Endothelial cell of umbilical vein (primary cell): ENCODE data around the gene ATIC. TPM values are rescaled to one million over a fixed set of nuclear protein-coding genes. Genes with fewer than 3 reads are reported as not detected.

Experiments
- BruUV-seq: library from RNA; stranded (reverse); fragments of 400-500 nt; replicated peaks from 2 replicates; lab custom pipeline; 2021; lab: Mats Ljungman, UMichigan
- CTCF ChIA-PET: fragments of 300-600, 350-600 bp; sonication (Branson Sonifier 250); formaldehyde crosslinking; loops from one replicate; lab custom pipeline; 2021; ENCODE audit warnings: antibody characterized with exemption, inconsistent platforms; lab: Charles Lee
- POLR2A ChIA-PET: fragments of 300-600, 350-600 bp; sonication (Branson Sonifier 250); formaldehyde crosslinking; loops from one replicate; lab custom pipeline; 2021; ENCODE audit warnings: antibody characterized with exemption, inconsistent platforms; lab: Charles Lee
- DNase-seq: peaks from one replicate; pipeline ENCODE4 v3.0.0-alpha.2; 2011; ENCODE audit warnings: low read depth, low spot score
- FAIRE-seq: peaks from 2 replicates; lab custom pipeline; 2011; peaks lifted over from hg19 to GRCh38; lab: Jason Lieb, UNC
- H2AFZ ChIP-seq: 2 replicates; pipeline ENCODE4 v1.6.0; 2012; ENCODE audit warnings: low read depth, low read length, control low read depth, inconsistent platforms
- H3K27ac ChIP-seq: 2 replicates; pipeline ENCODE4 v1.5.1; 2011; ENCODE audit warnings: low read depth, mild to moderate bottlenecking, control low read depth, low read length, moderate library complexity; ENCODE audit not compliant: insufficient read depth
- H3K27me3 ChIP-seq, 2 experiments: 2 replicates each; pipeline versions ENCODE4 v1.6.0 to v1.6.1; 2011; ENCODE audit warnings: low read length in 2 of 2, mixed read lengths in 1 of 2; ENCODE audit not compliant: control insufficient read depth in 2 of 2, insufficient read depth in 2 of 2
- H3K36me3 ChIP-seq, 2 experiments: 2 replicates in 1 of 2; 3 replicates in 1 of 2; pipeline ENCODE4 v1.5.1; 2011; ENCODE audit warnings: low read length in 2 of 2, mild to moderate bottlenecking in 1 of 2, moderate library complexity in 1 of 2; ENCODE audit not compliant: control insufficient read depth in 2 of 2, insufficient read depth in 2 of 2; ENCODE audit errors: extremely low read depth in 1 of 2
- H3K4me1 ChIP-seq: 3 replicates; pipeline ENCODE4 v1.5.1; 2011; ENCODE audit warnings: mild to moderate bottlenecking, low read length; ENCODE audit not compliant: control insufficient read depth, insufficient read depth; ENCODE audit errors: extremely low read depth
- H3K4me2 ChIP-seq: 2 replicates; pipeline ENCODE4 v1.6.1; 2011; ENCODE audit warnings: low read length, control low read depth, mixed read lengths; ENCODE audit not compliant: insufficient read depth
- H3K4me3 ChIP-seq, 3 experiments: fragments of 200-600 bp in 1 of 3; sonication (generic), shearing (Covaris generic) in 1 of 3; replicated peaks in 1 of 3; 2 replicates each; pipeline ENCODE4 v1.5.1; 2011 to 2016; ENCODE audit warnings: control low read depth in 3 of 3, low read length in 3 of 3, mild to moderate bottlenecking in 2 of 3, inconsistent platforms in 1 of 3, low read depth in 1 of 3, moderate library complexity in 1 of 3; ENCODE audit not compliant: insufficient read depth in 1 of 3
- H3K79me2 ChIP-seq: 2 replicates; pipeline ENCODE4 v1.6.0; 2012; ENCODE audit warnings: low read length, inconsistent platforms; ENCODE audit not compliant: control insufficient read depth, insufficient read depth
- H3K9ac ChIP-seq: replicated peaks from 2 replicates; pipeline ENCODE3; 2011; ENCODE audit warnings: low read length, control low read depth; ENCODE audit not compliant: insufficient read depth; ENCODE audit errors: extremely low read depth
- H3K9me1 ChIP-seq: replicated peaks from 3 replicates; pipeline ENCODE4 v1.6.0; 2011; ENCODE audit warnings: mild to moderate bottlenecking, low read length; ENCODE audit not compliant: control insufficient read depth, insufficient read depth; ENCODE audit errors: extremely low read depth
- H3K9me3 ChIP-seq: replicated peaks from 2 replicates; pipeline ENCODE4 v1.5.1; 2012; ENCODE audit warnings: low read length, inconsistent platforms; ENCODE audit not compliant: control insufficient read depth, insufficient read depth
- H4K20me1 ChIP-seq: replicated peaks from 2 replicates; pipeline ENCODE3; 2011; ENCODE audit warnings: mild to moderate bottlenecking, low read length; ENCODE audit not compliant: control insufficient read depth, insufficient read depth; ENCODE audit errors: extremely low read depth
- EZH2 ChIP-seq: IDR thresholded peaks from 2 replicates; pipeline ENCODE4 v1.6.1; 2012; ENCODE audit warnings: borderline replicate concordance, low read depth, mild to moderate bottlenecking, moderate library complexity, low read length, inconsistent platforms; ENCODE audit not compliant: severe bottlenecking
- FOS ChIP-seq: IDR thresholded peaks from 2 replicates; pipeline ENCODE4 v1.6.1; 2011; ENCODE audit warnings: mild to moderate bottlenecking, low read length, moderate library complexity, borderline replicate concordance; ENCODE audit not compliant: insufficient read depth
- GATA2 ChIP-seq: IDR thresholded peaks from 2 replicates; pipeline ENCODE4 v1.7.0; 2011; ENCODE audit warnings: low read depth, mild to moderate bottlenecking, moderate library complexity, mixed read lengths, low read length; ENCODE audit not compliant: insufficient read length, insufficient read depth
- JUN ChIP-seq: IDR thresholded peaks from 2 replicates; pipeline ENCODE4 v1.6.1; 2011; ENCODE audit warnings: borderline replicate concordance, low read depth; ENCODE audit not compliant: insufficient read length, insufficient read depth
- MYC ChIP-seq: IDR thresholded peaks from one replicate; pipeline ENCODE4 v1.6.1; 2011; ENCODE audit warnings: mild to moderate bottlenecking, low read depth, low read length
- POLR2A ChIP-seq: IDR thresholded peaks from 2 replicates; pipeline ENCODE4 v1.6.1; 2012; ENCODE audit warnings: low read depth, mild to moderate bottlenecking, control low read depth, low read length
- POLR2AphosphoS5 ChIP-seq: IDR thresholded peaks from 2 replicates; pipeline ENCODE4 v1.6.1; 2012; ENCODE audit warnings: low read depth, mild to moderate bottlenecking, control low read depth, low read length, moderate library complexity; ENCODE audit not compliant: insufficient read depth
- dilution Hi-C: fragments of 300-500 bp; cut with MboI; formaldehyde crosslinking; loops from one replicate; pipeline ENCODE4 v1.15.0; 2019; ENCODE audit warnings: low sequenced_read_pairs; ENCODE audit not compliant: extremely low pct_ligation_motif_present
- intact Hi-C: fragments of 100-400 bp; cut with micrococcal nuclease; formaldehyde crosslinking; loops from one replicate; pipeline ENCODE4 v1.10.0; 2022
- polyA plus RNA-seq, 4 experiments: library from polyadenylated mRNA; depleted of rRNA in 3 of 4; stranded (reverse) in 3 of 4; unstranded in 1 of 4; fragments of >200 nt; gene quantifications; 2 replicates each; pipeline versions ENCODE4 v1.2.1 to v1.2.3, GENCODE V29; 2011 to 2012; ENCODE audit warnings: missing spikeins in 1 of 4
- total RNA-seq: library from RNA; stranded (reverse); gene quantifications from 2 replicates; pipeline ENCODE4 v1.2.3, GENCODE V29; 2021
- TF ChIP-seq, protein P1 (sequence below): IDR thresholded peaks from 2 replicates; pipeline ENCODE4 v1.6.1; 2011; ENCODE audit not compliant: insufficient read depth, insufficient read length
- TF ChIP-seq, protein P2 (sequence below), 2 donors: IDR thresholded peaks; 1 replicate in 1 of 2; 2 replicates in 1 of 2; pipeline ENCODE4 v1.5.1; 2011; ENCODE audit warnings: low read length in 2 of 2, mild to moderate bottlenecking in 2 of 2, moderate library complexity in 2 of 2, control low read depth in 1 of 2, inconsistent platforms in 1 of 2, low read depth in 1 of 2; ENCODE audit not compliant: insufficient read depth in 1 of 2; ENCODE audit errors: extremely low read depth in 1 of 2

ATIC gene
- total and polyA plus RNA-seq, 2 donors (not counting 3 experiments of a cell fraction or from before 2014, with no cell fraction given), result 29.5 to 80.2 TPM

DNA sequence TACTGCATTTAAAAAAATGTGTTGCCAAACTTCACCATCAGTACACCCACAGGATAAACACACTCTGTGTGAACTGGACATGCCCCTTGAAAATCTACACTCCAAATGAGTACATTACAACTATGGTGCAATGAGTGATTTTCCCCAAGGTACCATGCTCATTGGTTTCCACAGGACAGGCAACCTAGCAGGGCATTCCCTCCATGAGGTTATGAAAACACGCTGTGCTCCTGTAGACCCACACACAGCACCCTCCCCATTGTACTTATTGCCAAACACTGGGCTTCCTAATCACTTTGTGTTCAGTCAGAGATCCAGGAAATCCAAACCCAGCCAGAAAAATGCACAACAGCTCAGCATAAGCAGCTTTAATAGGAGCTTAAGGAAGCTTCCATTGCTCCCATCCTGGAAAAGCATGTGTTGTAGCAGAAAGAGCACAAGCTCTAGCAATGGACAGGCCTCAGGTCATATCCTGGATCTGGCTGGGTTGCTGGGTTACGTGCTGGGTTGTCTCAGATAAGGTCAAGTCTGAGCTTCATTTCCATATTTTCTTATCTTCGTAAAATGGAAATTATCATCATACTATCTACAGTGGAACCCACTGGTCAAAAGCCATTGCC, 20.8 kb upstream of the ATIC start:
- no TSS peak for BruUV-seq
- Histone ChIP-seq H3K4me3 (no peak overlapping the region), H3K27me3 (peaks cover 2% of the 10 kb centered on the region in 2 experiments), H3K79me2 (no peaks in the 10 kb centered on the region), H3K9me3 (no peaks in the 10 kb centered on the region), H3K9me1 (no peaks in the 10 kb centered on the region), H2AFZ (no peak overlapping the region), H3K36me3 (no peaks in the 10 kb centered on the region), H4K20me1 (no peaks in the 10 kb centered on the region), H3K9ac (no peak overlapping the region), H3K4me2 (no peak overlapping the region), H3K4me1 (no peaks in the 10 kb centered on the region), H3K27ac (no peak overlapping the region)
- POLR2A ChIA-PET, result no interaction called here
- CTCF ChIA-PET, result interaction anchor here (1.2 kb wide), 2 partner anchors 10 to 623 kb away, joined by 3 to 4 read pairs; no protein-coding TSS in a partner anchor
- DNase-seq (no peak), FAIRE-seq (no peak)
- dilution Hi-C loops, result no loop called here
- intact Hi-C loops, result no loop called here
- TF ChIP-seq FOS (no peak), GATA2 (no peak), JUN (no peak), MYC (no peak), POLR2A (no peak), POLR2AphosphoS5 (no peak), EZH2 (no peak)
- TF ChIP-seq, protein P1, sequence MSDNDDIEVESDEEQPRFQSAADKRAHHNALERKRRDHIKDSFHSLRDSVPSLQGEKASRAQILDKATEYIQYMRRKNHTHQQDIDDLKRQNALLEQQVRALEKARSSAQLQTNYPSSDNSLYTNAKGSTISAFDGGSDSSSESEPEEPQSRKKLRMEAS, result no peak
- TF ChIP-seq, protein P2, sequence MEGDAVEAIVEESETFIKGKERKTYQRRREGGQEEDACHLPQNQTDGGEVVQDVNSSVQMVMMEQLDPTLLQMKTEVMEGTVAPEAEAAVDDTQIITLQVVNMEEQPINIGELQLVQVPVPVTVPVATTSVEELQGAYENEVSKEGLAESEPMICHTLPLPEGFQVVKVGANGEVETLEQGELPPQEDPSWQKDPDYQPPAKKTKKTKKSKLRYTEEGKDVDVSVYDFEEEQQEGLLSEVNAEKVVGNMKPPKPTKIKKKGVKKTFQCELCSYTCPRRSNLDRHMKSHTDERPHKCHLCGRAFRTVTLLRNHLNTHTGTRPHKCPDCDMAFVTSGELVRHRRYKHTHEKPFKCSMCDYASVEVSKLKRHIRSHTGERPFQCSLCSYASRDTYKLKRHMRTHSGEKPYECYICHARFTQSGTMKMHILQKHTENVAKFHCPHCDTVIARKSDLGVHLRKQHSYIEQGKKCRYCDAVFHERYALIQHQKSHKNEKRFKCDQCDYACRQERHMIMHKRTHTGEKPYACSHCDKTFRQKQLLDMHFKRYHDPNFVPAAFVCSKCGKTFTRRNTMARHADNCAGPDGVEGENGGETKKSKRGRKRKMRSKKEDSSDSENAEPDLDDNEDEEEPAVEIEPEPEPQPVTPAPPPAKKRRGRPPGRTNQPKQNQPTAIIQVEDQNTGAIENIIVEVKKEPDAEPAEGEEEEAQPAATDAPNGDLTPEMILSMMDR (IDR thresholded peaks at IDR 0.05; ENCODE audit: extremely low read depth in 1 of 2, insufficient read depth in 1 of 2, low read depth in 1 of 2, low read length in 2 of 2), result no peak
